EH (cell line): ENCODE measurements around the gene MON2.
"Not testable (repeated sequence)": the region's sequence is repeated elsewhere in the genome, so short reads cannot be mapped to it uniquely, and the experiment has no call there.

Experiments
- DNase-seq: peaks from one replicate; pipeline ENCODE4 v3.0.0-alpha.2; 2015; ENCODE audit warnings: low read depth

The MON2 gene

GRCh38 chr12:62543741-62544140 lies 77.1 kb downstream of the MON2 start:
- no peak for DNase-seq

GRCh38 chr12:62552906-62553556 lies 86.4 kb downstream of the MON2 start:
- no peak for DNase-seq

- not testable (repeated sequence) for DNase-seq
Measured at GRCh38 chr12:62559366-62559765, 92.7 kb downstream of the MON2 start.

GRCh38 chr12:62562846-62563245 lies 96.2 kb downstream of the MON2 start:
- DNase-seq = peak; percentile 26

- DNase-seq = no peak
Measured at GRCh38 chr12:62575036-62575435, 108.4 kb downstream of the MON2 start.

- DNase-seq = no peak
Measured at GRCh38 chr12:62576503-62576902, 109.9 kb downstream of the MON2 start.

GRCh38 chr12:62578726-62579125 lies 112.1 kb downstream of the MON2 start:
- peak; percentile 5 for DNase-seq

- DNase-seq = peak; percentile 67
Measured at GRCh38 chr12:62581288-62582064, 114.8 kb downstream of the MON2 start.

- no peak for DNase-seq
Measured at GRCh38 chr12:62582065-62582366, 115.4 kb downstream of the MON2 start.

GRCh38 chr12:62584619-62585018 lies 118.0 kb downstream of the MON2 start:
- DNase-seq = no peak

- no peak for DNase-seq
Measured at GRCh38 chr12:62586850-62587249, 120.2 kb downstream of the MON2 start.

- DNase-seq = peak; percentile 72
Measured at GRCh38 chr12:62588916-62589315, 122.3 kb downstream of the MON2 start.

- DNase-seq = no peak
Measured at GRCh38 chr12:62597253-62597652, 130.6 kb downstream of the MON2 start.

- DNase-seq = peak; percentile 28
Measured at GRCh38 chr12:62598846-62599245, 132.2 kb downstream of the MON2 start.

- no peak for DNase-seq
Measured at GRCh38 chr12:62599854-62600437, 133.3 kb downstream of the MON2 start.

- no peak for DNase-seq
Measured at GRCh38 chr12:62601765-62602164, 135.1 kb downstream of the MON2 start.

GRCh38 chr12:62602255-62603060 lies 135.8 kb downstream of the MON2 start:
- DNase-seq = peak; percentile 94

- peak; percentile 92 for DNase-seq
Measured at GRCh38 chr12:62603061-62603810, 136.6 kb downstream of the MON2 start.

GRCh38 chr12:62603811-62604098 lies 137.1 kb downstream of the MON2 start:
- no peak for DNase-seq

- DNase-seq = no peak
Measured at GRCh38 chr12:62604373-62604772, 137.7 kb downstream of the MON2 start.

GRCh38 chr12:62604871-62605270 lies 138.2 kb downstream of the MON2 start:
- peak; percentile 57 for DNase-seq

GRCh38 chr12:62605981-62606380 lies 139.4 kb downstream of the MON2 start:
- DNase-seq = no peak
